HEK293 (cell line): ENCODE results near the gene KCNB1.

Experiments used
- CTCF ChIA-PET: fragments of 350-600 bp; formaldehyde crosslinking; extraction: SDS; loops from one replicate; lab custom pipeline; 2021; ENCODE audit warnings: antibody characterized with exemption; lab: Yijun Ruan, JAX
- POLR2A ChIA-PET: fragments of 300-600 bp; formaldehyde crosslinking; extraction: SDS; loops from one replicate; lab custom pipeline; 2020; ENCODE audit warnings: antibody characterized with exemption, inconsistent platforms; lab: Yijun Ruan, JAX
- H3K27ac ChIP-seq: fragments of 200-500 bp; sonication (Bioruptor generic); 2 replicates; pipeline ENCODE4 v1.5.1; 2014; ENCODE audit warnings: low read depth, low read length, control low read depth, inconsistent platforms; ENCODE audit errors: extremely low read depth
- H3K36me3 ChIP-seq, 2 experiments: fragments of 200-500 bp in 1 of 2; sonication (Bioruptor generic) in 1 of 2; 1 replicate in 1 of 2; 2 replicates in 1 of 2; pipeline ENCODE4 v1.5.1; 2014 to 2017; ENCODE audit warnings: inconsistent platforms in 2 of 2, low read length in 2 of 2; ENCODE audit not compliant: control insufficient read depth in 2 of 2, insufficient read depth in 1 of 2
- H3K4me1 ChIP-seq: fragments of 200-500 bp; sonication (Bioruptor generic); 2 replicates; pipeline ENCODE4 v1.5.1; 2014; ENCODE audit warnings: mild to moderate bottlenecking, low read length, inconsistent platforms; ENCODE audit not compliant: control insufficient read depth, insufficient read depth
- H3K4me3 ChIP-seq: 2 replicates; pipeline ENCODE4 v1.5.1; 2011; ENCODE audit warnings: low read depth, mild to moderate bottlenecking, control low read depth, low read length, moderate library complexity
- H3K9me3 ChIP-seq: fragments of 200-500 bp; sonication (Bioruptor generic); 2 replicates; pipeline ENCODE4 v1.5.1; 2014; ENCODE audit warnings: low read depth, low read length, inconsistent platforms; ENCODE audit not compliant: control insufficient read depth, insufficient read depth
- GFI1B ChIP-seq: fragments of 450-650 bp; formaldehyde crosslinking; IDR thresholded peaks from 2 replicates; pipeline ENCODE4 v1.5.1; 2016; ENCODE audit warnings: missing biosample characterization, missing genetic modification characterization
- GLIS1 ChIP-seq: fragments of 450-650 bp; formaldehyde crosslinking; IDR thresholded peaks from 2 replicates; pipeline ENCODE4 v1.5.1; 2016; ENCODE audit warnings: missing biosample characterization, missing genetic modification characterization
- KLF10 ChIP-seq: fragments of 450-650 bp; IDR thresholded peaks from 2 replicates; pipeline ENCODE4 v1.5.1; 2018; ENCODE audit warnings: missing biosample characterization, mild to moderate bottlenecking, missing genetic modification characterization
- MZF1 ChIP-seq: fragments of 450-650 bp; formaldehyde crosslinking; IDR thresholded peaks from 2 replicates; pipeline ENCODE4 v1.5.1; 2017; ENCODE audit warnings: missing biosample characterization, missing genetic modification characterization, borderline replicate concordance
- SALL2 ChIP-seq: fragments of 450-650 bp; formaldehyde crosslinking; IDR thresholded peaks from 2 replicates; pipeline ENCODE4 v1.5.0; 2017; ENCODE audit warnings: missing biosample characterization, mild to moderate bottlenecking, missing genetic modification characterization, borderline replicate concordance
- SCRT1 ChIP-seq: fragments of 450-650 bp; formaldehyde crosslinking; IDR thresholded peaks from 2 replicates; pipeline ENCODE4 v1.5.1; 2016; ENCODE audit warnings: missing biosample characterization, missing genetic modification characterization, borderline replicate concordance
- ZBTB21 ChIP-seq: fragments of 450-650 bp; formaldehyde crosslinking; IDR thresholded peaks from 2 replicates; pipeline ENCODE4 v1.5.1; 2017; ENCODE audit warnings: missing biosample characterization, missing genetic modification characterization
- ZFP69B ChIP-seq: fragments of 450-650 bp; formaldehyde crosslinking; IDR thresholded peaks from 2 replicates; pipeline ENCODE4 v1.5.1; 2016; ENCODE audit warnings: missing biosample characterization, missing genetic modification characterization
- ZNF175 ChIP-seq: fragments of 450-650 bp; formaldehyde crosslinking; IDR thresholded peaks from 2 replicates; pipeline ENCODE4 v1.5.1; 2016; ENCODE audit warnings: missing biosample characterization, missing genetic modification characterization
- ZNF239 ChIP-seq: fragments of 450-650 bp; formaldehyde crosslinking; IDR thresholded peaks from 2 replicates; pipeline ENCODE4 v1.5.1; 2016; ENCODE audit warnings: missing biosample characterization, missing genetic modification characterization
- ZNF24 ChIP-seq: fragments of 450-650 bp; formaldehyde crosslinking; IDR thresholded peaks from 2 replicates; pipeline ENCODE4 v1.5.1; 2016; ENCODE audit warnings: missing biosample characterization, missing genetic modification characterization
- ZNF423 ChIP-seq: fragments of 450-650 bp; formaldehyde crosslinking; IDR thresholded peaks from 2 replicates; pipeline ENCODE4 v1.5.1; 2016; ENCODE audit warnings: missing biosample characterization, missing genetic modification characterization
- ZNF449 ChIP-seq: fragments of 450-650 bp; formaldehyde crosslinking; IDR thresholded peaks from 2 replicates; pipeline ENCODE4 v1.5.1; 2017; ENCODE audit warnings: missing biosample characterization, mild to moderate bottlenecking, missing genetic modification characterization, moderate library complexity
- ZNF514 ChIP-seq: fragments of 450-650 bp; formaldehyde crosslinking; IDR thresholded peaks from 2 replicates; pipeline ENCODE4 v1.5.1; 2016; ENCODE audit warnings: missing biosample characterization, missing genetic modification characterization
- ZNF530 ChIP-seq: fragments of 450-650 bp; formaldehyde crosslinking; IDR thresholded peaks from 2 replicates; pipeline ENCODE4 v1.5.1; 2016; ENCODE audit warnings: low read depth, missing biosample characterization, missing genetic modification characterization
- ZNF571 ChIP-seq: fragments of 450-650 bp; formaldehyde crosslinking; IDR thresholded peaks from 2 replicates; pipeline ENCODE4 v1.5.0; 2017; ENCODE audit warnings: missing biosample characterization, missing genetic modification characterization
- ZNF600 ChIP-seq: fragments of 450-650 bp; formaldehyde crosslinking; IDR thresholded peaks from 2 replicates; pipeline ENCODE4 v1.5.1; 2016; ENCODE audit warnings: missing biosample characterization, missing genetic modification characterization
- ZNF623 ChIP-seq: fragments of 450-650 bp; formaldehyde crosslinking; IDR thresholded peaks from 2 replicates; pipeline ENCODE4 v1.5.1; 2016; ENCODE audit warnings: missing biosample characterization, missing genetic modification characterization
- ZNF670 ChIP-seq: fragments of 450-650 bp; formaldehyde crosslinking; IDR thresholded peaks from 2 replicates; pipeline ENCODE4 v1.5.1; 2016; ENCODE audit warnings: missing biosample characterization, missing genetic modification characterization, low read depth
- ZSCAN18 ChIP-seq: fragments of 450-650 bp; formaldehyde crosslinking; IDR thresholded peaks from 2 replicates; pipeline ENCODE4 v1.5.1; 2016; ENCODE audit warnings: missing biosample characterization, missing genetic modification characterization
- ZSCAN30 ChIP-seq: fragments of 450-650 bp; IDR thresholded peaks from 2 replicates; pipeline ENCODE4 v1.5.1; 2018; ENCODE audit warnings: missing biosample characterization, mild to moderate bottlenecking, missing genetic modification characterization, moderate library complexity
- ZSCAN5A ChIP-seq: fragments of 450-650 bp; formaldehyde crosslinking; IDR thresholded peaks from 2 replicates; pipeline ENCODE4 v1.5.1; 2016; ENCODE audit warnings: missing biosample characterization, missing genetic modification characterization
- ZXDB ChIP-seq: fragments of 450-650 bp; formaldehyde crosslinking; IDR thresholded peaks from 2 replicates; pipeline ENCODE4 v1.5.1; 2016; ENCODE audit warnings: missing biosample characterization, missing genetic modification characterization
- TF ChIP-seq, protein P1 (sequence below): fragments of 450-650 bp; formaldehyde crosslinking; conservative IDR thresholded peaks from 2 replicates; pipeline ENCODE4 v1.5.1; 2016; ENCODE audit warnings: low read depth, missing biosample characterization, missing genetic modification characterization

Gene KCNB1

GRCh38 chr20:49460916-49461315, 21.6 kb downstream of the KCNB1 start (continued):
- TF ChIP-seq, protein P1, sequence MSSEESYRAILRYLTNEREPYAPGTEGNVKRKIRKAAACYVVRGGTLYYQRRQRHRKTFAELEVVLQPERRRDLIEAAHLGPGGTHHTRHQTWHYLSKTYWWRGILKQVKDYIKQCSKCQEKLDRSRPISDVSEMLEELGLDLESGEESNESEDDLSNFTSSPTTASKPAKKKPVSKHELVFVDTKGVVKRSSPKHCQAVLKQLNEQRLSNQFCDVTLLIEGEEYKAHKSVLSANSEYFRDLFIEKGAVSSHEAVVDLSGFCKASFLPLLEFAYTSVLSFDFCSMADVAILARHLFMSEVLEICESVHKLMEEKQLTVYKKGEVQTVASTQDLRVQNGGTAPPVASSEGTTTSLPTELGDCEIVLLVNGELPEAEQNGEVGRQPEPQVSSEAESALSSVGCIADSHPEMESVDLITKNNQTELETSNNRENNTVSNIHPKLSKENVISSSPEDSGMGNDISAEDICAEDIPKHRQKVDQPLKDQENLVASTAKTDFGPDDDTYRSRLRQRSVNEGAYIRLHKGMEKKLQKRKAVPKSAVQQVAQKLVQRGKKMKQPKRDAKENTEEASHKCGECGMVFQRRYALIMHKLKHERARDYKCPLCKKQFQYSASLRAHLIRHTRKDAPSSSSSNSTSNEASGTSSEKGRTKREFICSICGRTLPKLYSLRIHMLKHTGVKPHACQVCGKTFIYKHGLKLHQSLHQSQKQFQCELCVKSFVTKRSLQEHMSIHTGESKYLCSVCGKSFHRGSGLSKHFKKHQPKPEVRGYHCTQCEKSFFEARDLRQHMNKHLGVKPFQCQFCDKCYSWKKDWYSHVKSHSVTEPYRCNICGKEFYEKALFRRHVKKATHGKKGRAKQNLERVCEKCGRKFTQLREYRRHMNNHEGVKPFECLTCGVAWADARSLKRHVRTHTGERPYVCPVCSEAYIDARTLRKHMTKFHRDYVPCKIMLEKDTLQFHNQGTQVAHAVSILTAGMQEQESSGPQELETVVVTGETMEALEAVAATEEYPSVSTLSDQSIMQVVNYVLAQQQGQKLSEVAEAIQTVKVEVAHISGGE (tag by site-specific recombination), result no peak
- TF ChIP-seq ZNF24 (tag by site-specific recombination), result no peak
- no peak for TF ChIP-seq ZFP69B (tag by site-specific recombination)
- no peak for TF ChIP-seq GFI1B (tag by site-specific recombination)
- TF ChIP-seq GLIS1 (tag by site-specific recombination), result peak; percentile 98
- TF ChIP-seq ZXDB (tag by site-specific recombination), result no peak
- TF ChIP-seq ZNF514, result no peak
- no peak for TF ChIP-seq SALL2 (tag by site-specific recombination)
- TF ChIP-seq ZNF530, result no peak
- no peak for TF ChIP-seq ZNF670 (tag by site-specific recombination)
- TF ChIP-seq ZSCAN5A (tag by site-specific recombination), result no peak
- 0 out of 2 replicates have a peak, but pooled peaks have one; percentile 23 for TF ChIP-seq ZBTB21
- TF ChIP-seq ZNF239, result no peak
- no peak for TF ChIP-seq ZNF449 (tag by site-specific recombination)

DNA sequence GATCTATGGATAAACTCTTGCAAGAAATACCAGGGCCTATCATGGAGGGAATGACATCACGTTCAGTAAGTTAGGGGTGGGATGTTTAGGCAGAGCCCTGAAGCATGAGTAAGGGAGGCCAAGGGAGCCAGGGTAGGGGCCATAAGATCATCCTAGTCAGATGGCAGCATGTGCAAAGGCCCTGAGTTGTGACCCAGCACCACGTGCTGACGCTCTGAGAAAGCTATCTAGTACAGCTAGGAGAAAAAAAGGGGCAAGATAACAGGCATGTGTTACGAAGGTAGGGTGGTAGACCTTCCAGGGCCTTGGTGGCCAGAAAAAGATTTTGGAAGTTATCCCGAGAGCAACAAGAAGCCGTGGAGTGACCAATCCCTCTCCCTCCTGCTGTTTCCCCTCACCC, 22.3 kb downstream of the KCNB1 start:
- no peak for TF ChIP-seq ZNF571 (tag by site-specific recombination)
- TF ChIP-seq KLF10 (tag by site-specific recombination), result no peak
- TF ChIP-seq ZNF623, result peak; percentile 93
- Histone ChIP-seq H3K36me3 (no peaks in the 10 kb centered on the region), H3K4me3 (no peak overlapping the region), H3K9me3 (no peaks in the 10 kb centered on the region), H3K27ac (no peak overlapping the region), H3K4me1 (no peaks in the 10 kb centered on the region)
- POLR2A ChIA-PET, result no interaction called here
- CTCF ChIA-PET, result no interaction called here

- H3K27ac ChIP-seq, result no peak overlapping the region
- ChIA-PET POLR2A (no interaction called here), CTCF (no interaction called here)
- no peaks in the 10 kb centered on the region for H3K9me3 ChIP-seq
- H3K36me3 ChIP-seq, result no peaks in the 10 kb centered on the region
- no peaks in the 10 kb centered on the region for H3K4me1 ChIP-seq
- no peak overlapping the region for H3K4me3 ChIP-seq
- no peak for TF ChIP-seq ZNF423
- no peak for TF ChIP-seq ZSCAN30 (tag by site-specific recombination)
- TF ChIP-seq ZSCAN18 (tag by site-specific recombination), result no peak
- no peak for TF ChIP-seq MZF1 (tag by site-specific recombination)
- no peak for TF ChIP-seq SCRT1 (tag by site-specific recombination)
- TF ChIP-seq ZNF175 (tag by site-specific recombination), result no peak
- TF ChIP-seq ZNF600, result no peak
Measured at GRCh38 chr20:49459684-49460083, 22.8 kb downstream of the KCNB1 start.
